COLO668 (cell line): ENCODE results near the gene COL4A1.

ENCODE experiments used
- DNase-seq: peaks from one replicate; lab custom pipeline; 2025; ENCODE audit not compliant: unreplicated experiment; lab: John Stamatoyannopoulos, UW

The COL4A1 gene

GRCh38 chr13:110179116-110179856, 127.7 kb downstream of the COL4A1 start:
- no peak for DNase-seq

GRCh38 chr13:110177790-110178189, 129.2 kb downstream of the COL4A1 start:
- no peak for DNase-seq

GRCh38 chr13:110176431-110176830, 130.5 kb downstream of the COL4A1 start:
- no peak for DNase-seq

DNA sequence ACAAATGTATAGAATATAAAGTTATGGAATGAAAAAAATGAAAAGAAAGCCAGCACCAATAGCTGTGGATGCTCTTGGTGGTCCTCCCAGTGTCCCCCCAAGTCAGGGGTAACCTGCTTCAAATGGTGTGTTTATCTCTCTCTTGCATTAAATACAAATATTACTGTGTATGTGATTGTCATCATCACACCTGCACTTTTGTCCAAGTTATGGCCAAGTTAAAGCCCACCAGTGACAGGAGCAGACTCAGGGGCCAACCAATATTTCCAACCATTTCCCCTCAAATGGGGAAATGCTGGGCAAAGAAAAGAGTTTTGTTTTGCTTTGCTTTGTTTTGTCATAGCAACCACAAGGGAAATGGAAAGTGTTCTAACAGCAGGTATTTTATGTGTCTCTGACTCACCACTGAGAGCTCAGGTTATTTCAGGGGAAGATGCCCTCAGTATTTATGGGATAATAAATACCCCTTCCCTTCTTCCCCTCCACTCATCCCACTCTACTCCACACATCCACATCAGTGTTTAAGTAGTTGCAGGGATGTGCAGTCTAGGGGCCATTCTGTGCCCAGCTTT, 133.6 kb downstream of the COL4A1 start:
- no peak for DNase-seq

GRCh38 chr13:110170882-110171281, 136.1 kb downstream of the COL4A1 start:
- no peak for DNase-seq

GRCh38 chr13:110170020-110170790, 136.8 kb downstream of the COL4A1 start:
- DNase-seq: no peak

DNA sequence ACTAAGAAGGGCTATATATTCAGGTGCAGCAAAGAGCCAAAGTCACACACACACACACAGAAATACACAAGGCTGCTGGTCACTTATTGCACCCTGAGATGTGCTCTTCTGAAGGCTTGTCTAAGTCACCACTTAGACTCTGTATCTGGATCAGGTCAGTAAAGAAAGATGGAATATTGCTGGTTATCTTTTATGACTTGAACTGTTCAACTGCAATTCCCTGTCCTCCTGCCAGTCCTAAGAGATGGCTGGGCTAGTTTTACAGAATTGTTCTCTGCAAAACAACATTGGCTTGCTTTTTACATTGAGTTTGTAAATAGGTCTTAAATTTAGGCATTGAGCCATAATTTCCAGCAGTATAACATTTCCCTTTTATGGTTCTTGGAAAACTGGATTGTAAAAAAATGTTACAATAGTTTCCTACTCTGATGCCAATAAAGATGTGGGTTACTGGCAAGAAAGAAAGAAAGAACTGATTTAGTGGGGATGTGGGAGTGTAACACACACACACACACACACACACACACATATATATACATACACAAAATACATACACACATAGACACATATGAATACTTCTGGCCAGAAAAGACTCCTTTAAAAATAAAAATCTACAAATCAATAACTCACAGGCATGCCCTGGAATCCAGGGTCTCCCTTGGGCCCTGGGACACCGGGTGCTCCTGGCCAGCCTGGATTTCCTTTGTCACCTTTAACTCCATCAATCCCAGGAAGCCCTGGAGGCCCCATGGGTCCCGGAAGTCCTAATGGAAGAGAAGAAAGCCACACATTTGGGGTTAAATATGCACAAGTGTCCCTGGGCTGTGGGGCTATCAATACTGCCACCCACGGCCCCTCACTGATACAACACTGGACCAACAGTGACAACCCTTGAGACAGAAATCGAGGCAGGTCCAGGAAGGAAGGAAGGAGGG, 137.7 kb downstream of the COL4A1 start:
- DNase-seq: no peak

GRCh38 chr13:110166598-110166997, 140.4 kb downstream of the COL4A1 start:
- DNase-seq: no peak

- no peak for DNase-seq
Observed at GRCh38 chr13:110164706-110165105, 142.3 kb downstream of the COL4A1 start.

DNA sequence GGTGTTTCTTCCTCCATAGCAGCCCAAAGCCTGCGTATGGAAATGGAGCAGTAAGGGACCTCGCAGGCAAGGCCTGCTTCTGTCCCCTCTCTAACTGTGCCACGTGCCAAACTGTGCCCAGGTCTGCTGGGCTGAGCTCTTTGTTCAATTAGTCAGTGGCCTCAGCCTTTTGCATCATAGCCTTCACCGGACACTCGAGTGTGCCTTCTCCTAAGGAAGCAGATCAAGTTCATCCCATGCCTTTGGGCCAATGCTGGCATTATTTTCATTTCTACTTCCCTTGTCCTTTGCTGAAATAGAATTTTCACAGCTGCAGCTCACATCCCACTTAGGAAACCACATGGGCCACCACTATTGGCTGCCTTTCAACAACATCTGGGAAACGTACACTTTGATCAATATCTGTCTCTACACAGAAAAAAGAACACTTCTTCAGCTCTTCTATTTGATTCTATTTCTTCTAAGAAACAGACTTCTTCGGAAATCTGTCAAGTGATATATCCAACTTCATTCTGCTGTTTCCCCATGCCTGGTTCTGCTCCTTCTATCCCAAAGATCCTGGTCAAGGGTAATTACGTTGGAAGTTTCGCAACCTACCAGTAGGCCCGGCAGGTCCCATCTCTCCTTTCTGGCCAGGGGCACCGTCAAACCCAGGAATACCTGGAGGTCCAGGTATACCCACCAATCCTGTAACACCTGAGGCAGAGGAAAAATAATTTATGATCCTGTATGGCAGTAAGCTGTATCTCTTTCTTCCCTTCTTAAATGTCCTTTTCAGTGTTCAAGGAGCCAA, 143.9 kb downstream of the COL4A1 start:
- no peak for DNase-seq

DNA sequence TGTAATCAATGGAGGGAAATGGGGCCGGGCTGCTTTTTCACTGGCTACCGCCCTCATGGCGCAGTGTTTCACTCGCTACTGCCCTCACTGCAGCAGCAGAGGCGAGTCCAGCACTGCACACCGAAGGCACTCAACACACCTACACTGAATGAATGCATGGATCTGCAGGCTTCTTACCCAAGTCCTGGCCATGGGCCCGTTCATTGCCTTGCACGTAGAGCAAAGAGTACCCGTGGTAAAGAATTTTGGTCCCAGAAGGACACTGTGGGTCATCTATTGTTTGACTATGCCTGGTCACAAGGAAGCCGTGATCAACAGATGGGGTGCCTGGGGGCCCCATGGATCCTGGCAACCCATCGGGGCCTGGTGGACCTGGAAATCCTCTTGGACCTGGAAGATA, 144.9 kb downstream of the COL4A1 start:
- no peak for DNase-seq

DNA sequence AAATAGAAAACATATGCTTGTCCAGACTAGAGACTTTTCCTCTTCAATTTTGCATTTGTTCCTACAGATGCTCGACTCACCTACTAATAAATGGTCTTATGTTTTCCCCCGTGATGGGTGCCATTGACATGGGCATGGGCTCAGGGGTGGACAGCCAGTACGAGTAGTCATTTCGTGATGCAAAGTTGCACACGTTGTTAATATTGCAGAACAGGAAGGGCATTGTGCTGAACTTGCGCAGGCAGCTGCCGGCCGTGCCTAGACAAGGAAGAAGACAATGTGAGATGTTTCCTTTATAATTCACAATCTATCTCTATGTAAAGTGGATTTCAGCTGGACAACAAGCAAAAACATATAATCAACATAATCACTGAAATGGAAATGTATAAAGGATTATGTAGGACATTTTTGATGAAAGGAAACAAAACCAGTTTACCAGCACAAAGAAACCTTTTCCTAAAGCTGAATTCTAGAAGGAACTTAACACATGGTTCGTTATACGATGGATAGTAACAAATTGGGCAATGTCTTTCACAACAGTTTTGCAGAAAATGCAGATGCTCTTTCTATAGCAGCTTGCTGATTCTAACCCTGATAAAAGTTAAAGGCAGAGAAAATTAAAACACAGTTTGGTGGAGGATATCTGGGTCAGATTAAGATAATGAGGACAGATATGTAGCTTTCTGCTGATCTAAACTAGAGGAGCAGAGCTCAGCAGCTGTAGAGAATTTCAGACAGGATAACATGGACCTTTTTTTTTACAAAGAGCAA, 145.7 kb downstream of the COL4A1 start:
- no peak for DNase-seq

DNA sequence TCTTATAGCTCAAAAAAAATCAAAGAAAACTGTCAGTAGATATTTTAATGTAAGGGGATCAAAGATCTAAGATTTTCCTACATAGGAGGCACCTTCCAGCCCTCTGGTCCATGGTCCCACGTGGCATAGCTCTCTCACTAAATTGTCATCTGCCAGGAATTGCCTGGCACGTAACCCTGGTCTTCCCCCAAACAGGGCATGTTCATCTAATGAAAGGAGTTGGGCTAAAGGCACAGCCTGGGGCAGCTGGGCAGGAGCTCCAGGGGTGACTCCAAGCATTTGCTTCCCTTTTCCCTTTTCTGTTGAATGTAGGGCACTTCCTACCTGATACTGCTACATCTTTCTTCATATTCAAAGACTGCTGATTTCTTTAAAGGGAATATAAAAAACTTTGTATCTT, 148.7 kb downstream of the COL4A1 start:
- DNase-seq: no peak

GRCh38 chr13:110157718-110158117, 149.2 kb downstream of the COL4A1 start:
- no peak for DNase-seq

GRCh38 chr13:110156301-110157049, 150.5 kb downstream of the COL4A1 start:
- DNase-seq: no peak

- DNase-seq: no peak
Observed at GRCh38 chr13:110155072-110155471, 151.9 kb downstream of the COL4A1 start.

DNA sequence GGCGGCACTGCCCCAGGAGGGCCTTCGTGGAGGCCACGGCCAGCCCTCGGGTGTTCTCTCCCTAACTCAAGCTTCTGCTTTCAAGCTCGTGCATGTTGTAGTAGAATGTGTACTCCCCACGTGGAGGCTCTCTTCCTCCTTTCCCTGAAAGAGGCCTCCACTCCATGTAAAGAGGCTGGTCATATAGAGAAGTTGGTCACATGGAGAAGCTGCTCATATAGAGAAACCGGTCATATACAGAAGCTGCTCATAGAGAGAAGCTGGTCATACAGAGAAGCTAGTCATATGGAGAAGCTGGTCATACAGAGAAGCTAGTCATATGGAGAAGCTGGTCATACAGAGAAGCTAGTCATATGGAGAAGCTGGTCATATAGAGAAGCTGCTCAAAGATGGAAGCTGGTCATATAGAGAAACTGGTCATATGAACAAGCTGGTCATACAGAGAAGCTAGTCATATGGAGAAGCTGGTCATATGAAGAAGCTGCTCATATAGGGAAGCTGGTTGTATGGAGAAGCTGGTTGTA, 152.5 kb downstream of the COL4A1 start:
- no peak for DNase-seq

GRCh38 chr13:110152351-110152750, 154.6 kb downstream of the COL4A1 start:
- no peak for DNase-seq

- no peak for DNase-seq
Observed at GRCh38 chr13:110151462-110151861, 155.5 kb downstream of the COL4A1 start.
